ENCODE data around the gene CABLES2.

GRCh38 chr20:62436692-62437091, 29.6 kb upstream of the CABLES2 start:
- no peak for TF ChIP-seq POLR2A (IDR thresholded peaks at IDR 0.05; ENCODE audit: low read depth, low read length)
- TF ChIP-seq TAF1 (IDR thresholded peaks at IDR 0.05; ENCODE audit: borderline replicate concordance, low read depth, low read length) = no peak

Measured in GM12892 (cell line).